NCI-H1930 (cell line): Measurements from ENCODE around the gene RS1.

Source experiments
- DNase-seq, 2 experiments: peaks; one replicate each; lab custom pipeline; 2025; lab: John Stamatoyannopoulos, UW

RS1 gene

GRCh38 chrX:18668071-18668835 lies 3.7 kb downstream of the RS1 start:
- DNase-seq = no peak

GRCh38 chrX:18666614-18667013 lies 5.3 kb downstream of the RS1 start:
- no peak for DNase-seq

- DNase-seq = no peak
Observed at GRCh38 chrX:18664947-18665346, 7.0 kb downstream of the RS1 start.

- no peak for DNase-seq
Observed at GRCh38 chrX:18661273-18661672, 10.6 kb downstream of the RS1 start.

GRCh38 chrX:18654875-18655836 lies 16.8 kb downstream of the RS1 start:
- DNase-seq = no peak

GRCh38 chrX:18652636-18653035 lies 19.3 kb downstream of the RS1 start:
- no peak for DNase-seq

DNA sequence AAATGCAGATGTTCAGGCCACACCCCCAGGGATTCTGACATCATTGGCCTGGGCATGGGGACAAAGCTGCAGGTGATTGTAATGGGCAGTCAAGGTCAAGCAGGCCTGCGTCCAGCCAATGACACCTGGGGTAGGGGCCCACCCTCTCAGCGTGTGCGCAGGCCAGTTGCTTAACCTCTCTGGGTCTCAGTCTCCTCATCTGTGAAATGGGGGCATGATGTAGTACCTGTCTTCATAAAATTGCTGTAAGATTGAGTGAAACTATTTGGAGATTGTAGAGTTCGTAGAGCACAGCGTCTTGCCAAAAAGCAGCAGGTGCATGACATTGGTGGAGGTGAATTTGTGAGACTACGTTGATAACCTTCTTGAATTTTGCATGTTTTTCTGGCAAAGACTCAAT lies 21.2 kb downstream of the RS1 start:
- no peak for DNase-seq

DNA sequence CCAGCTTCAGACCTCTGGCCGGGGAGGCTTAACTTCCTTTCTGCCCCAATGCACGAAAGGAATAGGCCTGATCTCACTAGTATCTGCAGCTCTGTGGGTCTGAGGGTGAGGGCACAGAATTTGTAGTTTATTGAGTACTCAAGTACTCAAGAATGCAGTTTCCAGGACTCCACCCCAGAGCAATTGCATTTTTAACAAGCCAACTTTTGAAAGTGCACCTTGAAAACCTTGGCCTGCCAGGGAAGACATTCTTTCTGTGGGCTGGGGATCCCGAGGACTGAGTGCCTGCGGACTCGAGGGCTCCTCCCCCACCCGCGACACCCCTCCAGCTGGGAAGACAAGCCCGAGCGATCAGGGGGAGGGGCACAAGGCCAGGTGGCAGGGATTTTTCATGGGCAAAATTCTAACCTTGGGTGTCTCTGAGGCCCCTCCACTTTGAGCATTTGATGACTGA lies 22.4 kb downstream of the RS1 start:
- DNase-seq = no peak

GRCh38 chrX:18647621-18648020 lies 24.3 kb downstream of the RS1 start:
- no peak for DNase-seq

DNA sequence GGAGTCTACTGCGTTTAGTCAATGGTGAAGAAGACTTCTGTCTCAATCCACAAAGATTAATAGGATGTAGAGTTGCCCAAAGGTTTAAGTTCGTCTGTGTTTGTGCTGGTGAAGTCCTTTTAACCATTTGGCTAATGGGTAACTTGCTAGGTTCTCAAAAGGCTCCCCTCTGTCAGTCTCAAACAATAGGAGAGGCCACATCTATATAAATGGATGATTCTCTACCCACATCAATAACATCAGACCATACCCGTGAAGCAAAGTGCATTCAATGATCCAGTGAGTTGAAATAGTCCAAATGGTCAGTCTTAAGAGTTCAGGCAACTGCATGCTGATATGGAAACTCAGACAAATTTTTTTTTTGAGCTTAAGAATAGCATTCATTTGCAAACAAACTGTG lies 28.1 kb downstream of the RS1 start:
- no peak for DNase-seq

DNA sequence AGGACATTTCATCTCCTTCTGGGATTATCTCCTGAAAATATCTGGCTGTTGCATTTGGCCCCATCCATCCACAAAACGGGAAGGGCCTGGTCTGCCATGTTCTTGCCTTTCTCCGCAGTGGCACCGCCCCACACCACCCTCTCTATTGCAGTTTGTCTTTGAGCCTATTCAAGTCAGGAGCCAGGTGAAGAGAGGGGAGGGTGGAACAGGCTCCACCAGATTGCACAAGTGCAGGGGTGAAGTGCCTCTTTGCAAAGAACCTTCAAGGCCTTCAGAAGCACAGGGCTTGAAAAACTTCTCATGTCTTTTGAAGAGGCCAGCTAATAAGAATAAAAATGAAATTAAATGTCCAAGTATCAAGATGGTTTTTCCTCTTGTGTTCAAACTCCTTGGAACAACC lies 28.7 kb downstream of the RS1 start:
- no peak for DNase-seq

GRCh38 chrX:18640686-18641085 lies 31.2 kb downstream of the RS1 start:
- DNase-seq = no peak

GRCh38 chrX:18639280-18639679 lies 32.6 kb downstream of the RS1 start:
- no peak for DNase-seq

- no peak for DNase-seq
Observed at GRCh38 chrX:18638398-18638797, 33.5 kb downstream of the RS1 start.

DNA sequence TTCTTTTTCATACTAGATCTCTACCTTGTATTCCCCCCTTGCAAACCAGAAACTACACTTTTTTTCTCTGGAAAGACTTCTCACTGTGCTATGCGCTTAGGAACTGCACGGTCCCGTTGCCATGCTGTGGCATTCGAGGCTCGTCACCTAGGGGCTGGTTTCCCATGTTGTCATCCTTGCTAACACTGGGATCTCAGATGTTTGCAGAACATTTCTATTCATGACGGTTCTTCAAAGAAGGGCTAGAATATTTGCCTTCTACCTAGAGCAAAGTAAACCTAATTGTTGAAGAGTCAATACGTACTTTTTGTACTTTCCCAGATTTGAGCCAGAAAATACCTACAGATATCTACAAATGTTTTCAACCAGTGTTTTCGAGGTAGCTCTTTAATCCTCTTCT lies 41.0 kb downstream of the RS1 start:
- DNase-seq = no peak

DNA sequence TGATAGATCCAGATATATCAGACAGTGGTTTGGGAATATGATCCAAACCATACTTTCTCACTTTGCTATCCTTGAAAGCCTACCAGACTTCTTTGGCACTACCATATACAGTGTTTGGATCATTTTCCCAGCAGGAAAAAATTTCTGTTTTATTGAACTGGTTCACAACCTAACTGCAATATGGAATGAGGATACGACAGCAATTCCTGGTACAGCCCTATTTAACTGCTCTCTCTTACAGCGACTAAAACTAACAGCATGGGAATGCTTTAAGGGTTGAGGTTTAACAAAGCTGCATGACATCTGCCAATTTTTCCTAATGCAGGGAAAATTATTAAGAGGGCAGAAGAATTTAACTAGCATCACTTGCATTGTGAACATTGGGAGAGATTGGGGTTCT lies 47.3 kb downstream of the RS1 start:
- DNase-seq = no peak

- no peak for DNase-seq
Observed at GRCh38 chrX:18620349-18620748, 51.6 kb downstream of the RS1 start.

- no peak for DNase-seq
Observed at GRCh38 chrX:18619288-18619687, 52.6 kb downstream of the RS1 start.

- DNase-seq = no peak
Observed at GRCh38 chrX:18617407-18617750, 54.5 kb downstream of the RS1 start.

- no peak for DNase-seq
Observed at GRCh38 chrX:18616688-18617406, 55.1 kb downstream of the RS1 start.

- no peak for DNase-seq
Observed at GRCh38 chrX:18613930-18614639, 57.8 kb downstream of the RS1 start.

DNA sequence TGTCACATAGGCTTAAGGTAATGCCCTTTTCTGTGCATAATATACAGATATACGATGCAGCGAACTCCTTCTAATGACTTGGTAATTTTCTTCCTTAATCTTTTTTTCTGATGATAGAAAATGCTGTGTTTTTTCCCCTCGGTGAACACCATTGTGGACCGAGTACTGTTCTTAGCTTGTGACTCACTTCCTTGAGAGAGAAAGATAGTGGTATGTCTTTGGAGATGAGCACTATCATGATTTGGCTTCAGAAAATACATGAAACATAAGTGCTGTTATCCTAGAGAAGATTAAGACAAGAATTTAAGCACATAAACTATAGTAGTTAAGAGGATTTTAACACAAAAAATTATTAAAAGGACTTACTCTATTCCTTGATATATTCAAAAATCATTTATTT lies 63.9 kb downstream of the RS1 start:
- DNase-seq = no peak
